ENCODE data around the gene GREB1L. TPM values are rescaled to one million over a fixed set of nuclear protein-coding genes. Genes with fewer than 3 reads are reported as not detected.
"Not testable (repeated sequence)": the region's sequence is repeated elsewhere in the genome, so short reads cannot be mapped to it uniquely, and the experiment has no call there.

The GREB1L gene
- total RNA-seq, 1 donor from 2014 or later = 12.3 TPM

- no peaks in the 10 kb centered on the region for H3K36me3 ChIP-seq
- H3K27ac ChIP-seq (replicated peaks) = no peak overlapping the region
- H3K4me3 ChIP-seq = no peak overlapping the region
- DNase-seq = no peak
- intact Hi-C loops (cut with micrococcal nuclease) = no loop called here
- no peaks in the 10 kb centered on the region for H3K9me3 ChIP-seq (replicated peaks)
- no peak for TF ChIP-seq CTCF (IDR thresholded peaks at IDR 0.05; ENCODE audit: borderline replicate concordance)
- no peaks in the 10 kb centered on the region for H3K27me3 ChIP-seq (ENCODE audit: low read depth)
- no peaks in the 10 kb centered on the region for H3K4me1 ChIP-seq
Measured at GRCh38 chr18:21362831-21363230, 120.8 kb downstream of the GREB1L start.

GRCh38 chr18:21363348-21363747 lies 121.3 kb downstream of the GREB1L start:
- TF ChIP-seq CTCF (IDR thresholded peaks at IDR 0.05; ENCODE audit: borderline replicate concordance) = no peak
- no peak for DNase-seq
- intact Hi-C loops (cut with micrococcal nuclease) = no loop called here
- Histone ChIP-seq H3K27ac (replicated peaks) (no peak overlapping the region), H3K36me3 (no peaks in the 10 kb centered on the region), H3K9me3 (replicated peaks) (no peaks in the 10 kb centered on the region), H3K4me1 (no peaks in the 10 kb centered on the region), H3K27me3 (ENCODE audit: low read depth) (no peaks in the 10 kb centered on the region), H3K4me3 (no peak overlapping the region)

- TF ChIP-seq CTCF (IDR thresholded peaks at IDR 0.05; ENCODE audit: borderline replicate concordance) = no peak
- H3K4me3 ChIP-seq = no peak overlapping the region
- H3K9me3 ChIP-seq (replicated peaks) = no peaks in the 10 kb centered on the region
- H3K36me3 ChIP-seq = no peaks in the 10 kb centered on the region
- intact Hi-C loops (cut with micrococcal nuclease) = no loop called here
- no peaks in the 10 kb centered on the region for H3K4me1 ChIP-seq
- no peak overlapping the region for H3K27ac ChIP-seq (replicated peaks)
- no peak for DNase-seq
- no peaks in the 10 kb centered on the region for H3K27me3 ChIP-seq (ENCODE audit: low read depth)
Measured at GRCh38 chr18:21364471-21364870, 122.4 kb downstream of the GREB1L start.

GRCh38 chr18:21366896-21367295 lies 124.9 kb downstream of the GREB1L start:
- Histone ChIP-seq H3K4me3 (no peak overlapping the region), H3K27me3 (ENCODE audit: low read depth) (no peaks in the 10 kb centered on the region), H3K36me3 (no peaks in the 10 kb centered on the region), H3K27ac (replicated peaks) (no peak overlapping the region), H3K4me1 (no peaks in the 10 kb centered on the region), H3K9me3 (replicated peaks) (no peaks in the 10 kb centered on the region)
- DNase-seq = no peak
- TF ChIP-seq CTCF (IDR thresholded peaks at IDR 0.05; ENCODE audit: borderline replicate concordance) = no peak
- intact Hi-C loops (cut with micrococcal nuclease) = no loop called here

GRCh38 chr18:21369146-21369545 lies 127.1 kb downstream of the GREB1L start:
- Histone ChIP-seq H3K27ac (replicated peaks) (no peak overlapping the region), H3K9me3 (replicated peaks) (no peaks in the 10 kb centered on the region), H3K4me3 (no peak overlapping the region), H3K4me1 (no peaks in the 10 kb centered on the region), H3K36me3 (no peaks in the 10 kb centered on the region), H3K27me3 (ENCODE audit: low read depth) (no peaks in the 10 kb centered on the region)
- intact Hi-C loops (cut with micrococcal nuclease) = no loop called here
- no peak for DNase-seq
- TF ChIP-seq CTCF (IDR thresholded peaks at IDR 0.05; ENCODE audit: borderline replicate concordance) = no peak

GRCh38 chr18:21369597-21369996 lies 127.6 kb downstream of the GREB1L start:
- H3K4me3 ChIP-seq; H3K27me3 ChIP-seq (ENCODE audit: low read depth); H3K4me1 ChIP-seq; H3K27ac ChIP-seq (replicated peaks); DNase-seq; H3K36me3 ChIP-seq; H3K9me3 ChIP-seq (replicated peaks); intact Hi-C loops (cut with micrococcal nuclease): not testable (repeated sequence)

Measured in left ventricle myocardium inferior (tissue), 1 donor.